Transverse colon (tissue), 3 donors: Measurements from ENCODE around the gene PAK1.

Source experiments
- CTCF ChIP-seq, 5 experiments: fragments of 200-600 bp in 3 of 5; fragments of 450-650 bp in 2 of 5; sonication (generic) in 3 of 5; IDR thresholded peaks; 1 replicate in 2 of 5; 2 replicates in 3 of 5; pipeline ENCODE4 v1.5.1; 2016 to 2017; ENCODE audit warnings: antibody characterized with exemption in 5 of 5, inconsistent platforms in 3 of 5, mild to moderate bottlenecking in 2 of 5, moderate library complexity in 1 of 5
- EP300 ChIP-seq: sonication (generic); formaldehyde crosslinking; IDR thresholded peaks from one replicate; pipeline ENCODE4 v1.6.1; 2017; ENCODE audit warnings: antibody characterized with exemption, low read depth
- POLR2A ChIP-seq: fragments of 450-650 bp; IDR thresholded peaks from one replicate; pipeline ENCODE4 v1.6.1; 2016; ENCODE audit warnings: antibody characterized with exemption, mild to moderate bottlenecking, moderate library complexity

DNA sequence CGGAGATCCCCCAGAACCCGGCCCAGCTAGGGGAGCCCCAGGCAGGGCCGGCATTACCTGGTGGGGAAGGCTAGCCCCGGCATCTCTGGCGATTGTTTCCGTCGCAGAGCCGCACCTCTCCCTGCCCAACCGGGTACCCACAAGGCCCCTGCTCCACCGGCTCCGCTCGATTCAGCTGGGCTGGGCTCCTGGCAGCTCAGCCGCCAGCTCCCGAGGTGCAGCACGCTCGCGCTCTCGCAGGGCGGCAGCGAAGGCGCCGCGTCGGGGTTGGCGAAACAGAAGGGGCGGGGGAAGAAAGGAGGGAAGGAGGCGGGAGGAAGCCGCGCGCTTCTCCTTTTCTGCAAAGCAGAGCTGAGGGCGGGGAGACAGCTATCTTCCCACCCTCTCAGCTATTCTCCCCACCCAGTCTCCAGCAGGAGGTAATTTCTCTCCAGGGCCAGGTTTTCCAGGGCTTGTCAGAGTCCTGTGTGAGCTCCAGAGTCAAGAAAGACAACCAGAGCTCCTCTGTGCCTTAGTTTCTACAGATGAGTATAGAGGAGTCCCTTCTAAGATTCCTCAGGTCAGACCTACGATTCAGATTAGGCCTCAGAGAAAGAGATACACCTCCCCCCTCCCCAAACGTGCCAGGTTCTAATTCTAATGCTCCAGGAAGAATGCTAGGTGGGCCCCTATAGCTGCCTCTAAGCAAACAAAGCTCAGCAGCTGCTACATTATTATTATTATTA lies 62.0 kb downstream of the PAK1 start:
- peak in 1 of 5 experiments; percentile 25 for TF ChIP-seq CTCF (IDR thresholded peaks at IDR 0.05)
- peak; percentile 39 for TF ChIP-seq POLR2A
- no peak for TF ChIP-seq EP300
